ENCODE measurements around the gene TNS1. TPM values are rescaled to one million over a fixed set of nuclear protein-coding genes. Genes with fewer than 3 reads are reported as not detected.

TNS1 gene
- total RNA-seq, 1 experiment from 2014 or later = 4.5 TPM

- H3K4me1 Mint-ChIP-seq = peaks cover 16% of the 10 kb centered on the region
- H3K27me3 Mint-ChIP-seq (ENCODE audit: low read depth) = no peaks in the 10 kb centered on the region
- H3K36me3 Mint-ChIP-seq = no peaks in the 10 kb centered on the region
- no peak overlapping the region for H3K4me3 Mint-ChIP-seq
- ATAC-seq (no peak), DNase-seq (ENCODE audit: low spot score) (no peak)
- H3K27ac Mint-ChIP-seq = no peak overlapping the region
- CTCF ChIA-PET = interaction anchor here (1.0 kb wide), 1 partner anchor 39 kb away, joined by 4 read pairs; no protein-coding TSS in a partner anchor
- TF ChIP-seq NFATC4 (CRISPR knock-in tag; IDR thresholded peaks at IDR 0.05) = no peak
- no peak for TF ChIP-seq TP53 (CRISPR knock-in tag; IDR thresholded peaks at IDR 0.05)
- TF ChIP-seq ZMAT4 (CRISPR knock-in tag; IDR thresholded peaks at IDR 0.05) = no peak
- no peak for TF ChIP-seq FOXP1 (CRISPR knock-in tag; IDR thresholded peaks at IDR 0.05; ENCODE audit: borderline replicate concordance)
- TF ChIP-seq MYBL2 (CRISPR knock-in tag; IDR thresholded peaks at IDR 0.05) = no peak
- TF ChIP-seq TEAD1 (CRISPR knock-in tag; IDR thresholded peaks at IDR 0.05) = no peak
- TF ChIP-seq USF2 (CRISPR knock-in tag; IDR thresholded peaks at IDR 0.05) = no peak
- TF ChIP-seq GRHL2 (CRISPR knock-in tag; IDR thresholded peaks at IDR 0.05; ENCODE audit: insufficient replicate concordance, severe bottlenecking) = no peak
- no peak for TF ChIP-seq AR (CRISPR knock-in tag; IDR thresholded peaks at IDR 0.05)
- no peak for TF ChIP-seq FOXP4 (CRISPR knock-in tag; IDR thresholded peaks at IDR 0.05)
- TF ChIP-seq GTF2I (CRISPR knock-in tag; conservative IDR thresholded peaks at IDR 0.05) = no peak
- TF ChIP-seq ZBTB43 (CRISPR knock-in tag; IDR thresholded peaks at IDR 0.05) = no peak
- no peak for TF ChIP-seq ZNF219 (CRISPR knock-in tag; IDR thresholded peaks at IDR 0.05; ENCODE audit: borderline replicate concordance)
- no peak for TF ChIP-seq ERG (CRISPR knock-in tag; IDR thresholded peaks at IDR 0.05)
- no peak for TF ChIP-seq ZNF532 (CRISPR knock-in tag; IDR thresholded peaks at IDR 0.05; ENCODE audit: borderline replicate concordance)
- no peak for TF ChIP-seq ATF3 (CRISPR knock-in tag; conservative IDR thresholded peaks at IDR 0.05)
- no peak for TF ChIP-seq E2F5 (CRISPR knock-in tag; IDR thresholded peaks at IDR 0.05)
- no peak for TF ChIP-seq TCF7 (CRISPR knock-in tag; IDR thresholded peaks at IDR 0.05; ENCODE audit: low read depth)
- TF ChIP-seq MXD4 (CRISPR knock-in tag; IDR thresholded peaks at IDR 0.05; ENCODE audit: borderline replicate concordance) = no peak
- no peaks in the 10 kb centered on the region for H3K9me3 Mint-ChIP-seq
- POLR2A ChIA-PET = interaction anchor here (0.7 kb wide), 1 partner anchor 16 kb away, joined by 3 read pairs; no protein-coding TSS in a partner anchor
Measured at GRCh38 chr2:217954469-217954868, 48.3 kb downstream of the TNS1 start.

Data from WTC11 (cell line).